Stimulated activated CD8-positive, alpha-beta memory T cell treated with anti-CD3 and anti-CD28 coated beads, Interleukin-7, amount 100 ng/mL, for 24 hours (primary cell): ENCODE results near the gene ADCY10.
"Not testable (repeated sequence)": the region's sequence is repeated elsewhere in the genome, so short reads cannot be mapped to it uniquely, and the experiment has no call there.

Experiments
- DNase-seq: peaks from one replicate; pipeline ENCODE4 v3.0.0-alpha.2; 2020; ENCODE audit warnings: low read depth

The ADCY10 gene

DNA sequence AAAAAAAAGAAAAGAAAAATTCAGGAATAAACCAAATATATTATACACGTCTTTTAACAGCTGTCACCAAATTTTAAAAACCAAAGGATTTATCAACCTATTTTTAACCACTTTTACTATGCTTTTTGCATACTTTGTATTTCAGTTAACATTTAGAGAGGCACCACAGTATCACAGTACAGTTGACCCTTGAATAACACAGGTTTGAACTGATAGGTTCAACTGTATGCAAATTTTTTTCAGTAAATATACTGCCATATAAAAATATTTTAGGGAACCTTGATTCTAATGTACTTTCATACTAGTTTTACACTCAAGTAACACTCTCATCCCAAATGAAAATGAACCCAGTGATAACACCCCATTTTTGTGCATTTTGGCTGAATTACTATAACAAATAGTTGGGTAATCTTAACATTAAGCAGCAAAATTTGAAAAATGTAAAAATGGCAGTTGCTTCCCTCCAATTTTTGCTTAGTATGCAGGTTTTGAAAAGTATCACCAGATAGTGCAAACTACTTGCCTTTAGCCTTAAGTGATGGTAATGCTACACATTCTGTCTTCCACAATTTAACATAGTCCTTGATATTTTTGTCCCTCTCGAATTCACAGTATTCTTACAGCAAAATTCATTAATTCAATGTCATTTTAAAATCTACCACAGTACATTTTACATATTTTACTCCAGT is 10.8 kb upstream of the ADCY10 start:
- no peak for DNase-seq

DNA sequence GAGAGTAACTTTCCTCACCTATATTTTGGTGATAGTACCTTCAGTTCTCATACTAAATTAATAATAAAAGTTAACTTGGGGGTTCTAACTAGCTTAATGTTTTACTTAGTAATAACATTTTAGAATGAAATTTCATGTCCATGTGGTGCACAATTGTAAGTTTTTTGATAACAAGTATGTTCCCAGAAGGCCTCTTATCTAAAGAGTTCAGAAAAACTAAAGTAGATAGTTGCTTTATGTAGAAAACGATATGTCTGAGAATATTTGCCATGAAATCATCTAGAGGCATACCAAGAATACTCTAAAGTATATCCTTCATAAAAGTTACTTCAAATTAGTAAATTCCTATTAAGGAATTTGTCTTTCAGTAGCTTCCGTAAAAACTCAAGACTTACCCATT is 10.2 kb upstream of the ADCY10 start:
- DNase-seq = no peak

DNA sequence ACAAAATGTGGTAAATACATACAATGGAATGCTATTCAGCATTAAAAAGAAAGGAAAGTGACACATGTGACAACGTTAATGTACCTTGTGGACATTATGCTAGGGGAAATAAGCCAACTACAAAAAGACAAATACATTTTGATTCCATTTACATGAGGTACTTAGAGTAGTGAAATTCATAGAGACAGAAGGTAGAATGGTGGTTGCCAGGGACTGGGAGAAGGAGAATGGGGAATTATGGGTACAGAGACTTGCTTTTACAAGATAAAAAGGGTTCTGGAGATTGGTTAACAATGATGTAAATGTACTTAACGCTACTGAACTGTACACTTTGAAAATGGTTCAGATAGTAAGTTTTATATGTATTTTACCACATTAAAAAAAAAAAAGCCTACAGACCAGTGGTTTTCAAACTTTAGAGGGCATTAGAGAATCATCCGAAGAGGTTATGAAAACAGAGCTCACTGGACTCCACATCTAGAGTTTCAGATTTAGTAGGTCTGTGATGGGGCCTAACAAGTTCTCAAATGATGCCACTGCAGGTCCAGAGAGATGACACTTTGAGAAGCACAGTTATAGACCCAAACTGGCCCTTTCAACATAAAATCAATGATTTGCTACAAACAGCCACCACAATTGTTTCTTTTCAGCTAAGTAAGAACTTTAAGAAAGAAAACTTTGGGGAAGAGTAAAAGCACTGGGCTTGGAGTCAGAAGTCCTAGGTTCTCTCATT is 9.6 kb upstream of the ADCY10 start:
- no peak for DNase-seq

DNA sequence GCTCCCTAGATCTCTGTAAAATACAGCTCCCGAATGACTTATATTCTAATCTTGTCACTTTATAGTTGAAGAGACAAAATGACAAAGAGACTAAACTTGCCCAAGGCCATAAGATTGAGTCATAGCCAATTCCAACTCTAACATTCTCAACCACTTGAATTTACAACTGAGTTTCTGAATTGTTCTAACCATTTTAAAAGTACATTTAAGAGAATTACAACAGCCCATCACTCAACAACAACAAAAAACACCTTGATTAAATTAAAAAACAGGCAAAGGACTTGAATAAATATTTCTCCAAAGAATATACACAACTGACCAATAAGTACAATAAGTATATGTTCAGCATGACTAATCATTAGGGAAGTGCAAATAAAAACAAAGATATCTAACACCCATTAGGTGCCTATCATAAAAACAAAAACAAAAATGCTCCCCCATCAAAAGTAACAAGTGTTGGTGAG is 8.7 kb upstream of the ADCY10 start:
- DNase-seq = no peak

DNA sequence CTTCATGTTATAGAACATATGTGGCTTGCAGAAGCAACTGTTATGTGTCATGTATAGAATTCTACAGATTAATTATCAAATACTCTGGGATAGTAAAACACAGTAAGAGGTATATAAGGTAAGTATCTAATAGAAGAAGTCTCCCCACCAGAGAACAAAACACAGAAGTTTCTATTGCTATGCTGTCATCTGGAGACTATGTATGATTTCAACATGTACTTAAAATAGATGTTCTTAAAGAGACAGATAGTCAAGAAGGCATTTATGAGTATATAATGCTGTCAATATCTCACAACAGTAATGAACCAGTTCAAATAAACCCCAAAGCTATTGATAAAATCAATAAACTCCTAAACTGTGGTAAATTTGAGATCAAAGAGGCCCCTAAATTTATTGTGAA is 8.1 kb upstream of the ADCY10 start:
- DNase-seq = no peak

DNA sequence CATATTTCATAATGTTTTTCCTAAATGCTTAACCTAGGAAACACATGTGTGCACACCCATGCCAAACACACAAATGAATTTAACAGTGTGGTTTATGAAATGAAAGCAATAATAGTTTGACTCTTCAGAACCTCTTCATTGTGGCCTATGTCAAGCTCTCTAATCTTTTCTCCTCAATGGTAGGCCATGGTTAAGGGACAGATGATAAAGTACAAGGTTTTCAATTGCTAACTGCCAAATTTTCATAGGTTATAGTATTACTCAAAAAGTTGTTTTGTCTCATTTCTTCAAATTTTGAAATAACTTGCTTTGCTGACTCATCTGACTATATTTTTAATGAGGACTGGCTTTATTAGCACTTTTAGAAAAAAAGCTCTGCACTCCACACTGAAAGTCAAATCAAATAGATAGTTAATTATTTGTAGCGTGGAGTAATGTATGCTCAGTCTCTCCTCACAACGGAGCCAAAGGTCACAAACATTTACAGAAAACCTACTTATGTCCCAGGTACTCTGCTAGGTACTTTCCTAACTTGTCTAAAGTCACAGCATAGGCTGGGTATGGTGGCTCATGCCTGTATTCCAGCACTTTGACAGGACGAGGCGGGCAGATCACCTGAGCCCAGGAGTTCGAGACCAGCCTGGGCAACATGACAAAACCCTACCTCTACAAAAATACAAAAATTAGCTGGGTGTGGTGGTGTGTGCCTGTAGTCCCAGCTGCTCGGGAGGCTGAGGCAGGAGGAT is 3.0 kb upstream of the ADCY10 start:
- no peak for DNase-seq

DNA sequence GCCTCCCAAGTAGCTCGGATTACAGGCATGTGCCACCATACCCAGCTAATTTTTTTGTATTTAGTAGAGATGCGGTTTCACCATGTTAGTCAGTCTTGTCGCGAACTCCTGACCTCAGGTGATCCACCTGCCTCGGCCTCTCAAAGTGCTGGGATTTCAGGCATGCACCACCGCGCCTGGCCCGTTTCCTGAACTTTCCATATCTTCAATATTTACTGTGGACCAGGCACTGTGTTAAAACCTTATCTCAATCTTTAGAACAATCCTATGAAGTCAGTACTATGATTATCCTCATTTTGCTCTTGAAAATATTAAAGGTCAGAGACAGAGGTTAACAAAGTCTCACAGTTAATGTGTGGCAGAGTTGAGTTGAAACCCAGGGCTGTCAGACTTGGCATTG is 1.6 kb upstream of the ADCY10 start:
- DNase-seq = no peak

DNA sequence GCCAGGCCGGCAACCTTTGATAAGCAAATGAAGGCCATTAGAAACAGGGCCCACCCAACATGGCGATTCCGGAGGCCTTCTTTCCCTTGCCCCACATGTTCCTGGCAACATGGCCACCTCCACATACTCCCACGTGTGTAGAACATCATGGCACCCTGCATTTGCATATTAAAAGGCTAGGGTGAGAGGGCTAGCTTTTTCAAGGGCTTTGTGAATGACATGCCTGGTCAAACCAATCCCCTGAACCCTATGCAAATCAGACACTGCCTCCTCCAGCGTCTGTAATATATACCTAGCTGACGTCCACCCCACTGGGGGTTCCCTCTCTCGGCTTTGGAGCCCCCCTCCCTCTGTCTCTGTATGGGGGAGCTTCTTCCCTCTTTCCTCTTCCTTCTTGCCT is 1.6 kb downstream of the ADCY10 start:
- no peak for DNase-seq

DNA sequence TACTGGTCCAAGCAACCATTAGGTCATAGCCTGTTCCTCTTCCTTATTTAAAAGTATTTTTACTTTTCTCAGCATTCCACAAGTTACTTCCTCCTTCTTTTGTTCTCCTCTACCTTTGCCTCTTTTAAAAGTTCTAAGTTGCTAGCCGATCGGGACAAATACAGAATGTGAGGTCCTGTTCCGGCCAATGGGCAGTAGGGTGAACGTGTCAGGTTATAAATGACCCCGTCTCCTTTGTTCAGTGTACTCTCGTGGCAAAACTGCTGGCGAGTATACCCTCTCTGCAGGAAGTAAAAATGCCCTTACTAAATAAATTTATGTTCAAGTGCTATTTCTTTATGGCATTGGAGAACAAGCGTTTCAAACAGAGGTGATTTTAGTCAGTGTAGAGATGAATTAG is 2.5 kb downstream of the ADCY10 start:
- no peak for DNase-seq

DNA sequence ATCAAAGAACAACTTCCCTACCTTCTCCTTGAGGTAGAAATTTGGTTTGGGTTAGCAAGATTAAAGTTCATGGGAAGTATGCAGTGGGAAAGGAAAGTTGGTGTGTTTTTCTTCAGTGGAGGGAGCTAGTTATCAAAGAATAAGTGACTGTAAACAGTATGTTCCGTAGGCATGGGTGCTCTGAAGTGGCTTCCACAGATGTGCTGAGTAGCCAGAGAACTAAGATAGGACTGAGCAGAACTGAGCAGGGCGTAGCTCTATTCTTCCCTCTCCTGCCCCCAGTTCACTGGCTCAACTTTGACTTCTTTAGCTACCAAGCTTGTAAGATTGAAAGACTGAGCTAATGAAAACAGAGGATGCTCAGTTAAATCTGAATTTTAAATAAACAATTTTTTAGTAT is 3.4 kb downstream of the ADCY10 start:
- DNase-seq = no peak

DNA sequence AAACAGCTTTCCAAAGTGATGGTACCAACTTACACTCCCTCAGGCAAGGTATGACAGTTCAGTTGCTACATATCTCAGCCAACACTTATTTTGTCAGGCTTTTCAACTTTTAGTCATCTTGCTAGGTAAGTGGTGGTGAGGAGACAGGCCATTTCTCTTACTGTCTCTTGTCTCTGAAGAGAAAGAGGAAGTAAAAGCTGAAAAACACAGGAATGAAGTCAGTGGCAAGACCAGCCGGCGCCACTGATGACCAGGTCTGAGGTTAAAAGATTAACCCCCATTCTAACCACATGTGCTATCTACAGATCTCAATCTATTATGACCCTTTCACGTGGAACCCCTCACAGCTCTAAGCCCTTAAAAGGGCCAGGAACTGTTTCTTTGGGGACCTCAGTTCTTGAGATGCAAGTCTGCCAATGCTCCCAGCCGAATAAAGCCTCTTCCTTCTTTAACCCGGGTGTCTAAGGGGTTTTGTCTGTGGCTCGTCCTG is 4.2 kb downstream of the ADCY10 start:
- no peak for DNase-seq

DNA sequence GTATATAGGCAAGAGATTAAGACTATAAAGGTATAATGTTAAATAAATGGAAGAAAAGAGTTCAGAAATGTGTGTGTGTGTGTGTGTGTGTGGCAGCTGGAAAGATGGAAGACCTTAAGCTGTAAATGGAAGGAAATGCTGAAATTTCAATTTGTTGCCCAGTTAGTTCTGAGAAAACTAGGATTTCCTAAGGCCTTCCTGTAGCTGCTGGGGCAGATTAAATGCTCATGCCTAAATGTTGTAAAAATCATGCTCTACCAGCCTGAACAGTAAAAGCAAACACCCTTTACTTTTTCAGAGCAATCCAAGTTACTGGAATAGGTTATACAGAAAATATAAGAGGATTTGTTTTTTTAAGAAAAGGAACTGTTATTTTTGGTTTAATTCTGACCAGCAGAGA is 8.3 kb downstream of the ADCY10 start:
- DNase-seq = no peak

DNA sequence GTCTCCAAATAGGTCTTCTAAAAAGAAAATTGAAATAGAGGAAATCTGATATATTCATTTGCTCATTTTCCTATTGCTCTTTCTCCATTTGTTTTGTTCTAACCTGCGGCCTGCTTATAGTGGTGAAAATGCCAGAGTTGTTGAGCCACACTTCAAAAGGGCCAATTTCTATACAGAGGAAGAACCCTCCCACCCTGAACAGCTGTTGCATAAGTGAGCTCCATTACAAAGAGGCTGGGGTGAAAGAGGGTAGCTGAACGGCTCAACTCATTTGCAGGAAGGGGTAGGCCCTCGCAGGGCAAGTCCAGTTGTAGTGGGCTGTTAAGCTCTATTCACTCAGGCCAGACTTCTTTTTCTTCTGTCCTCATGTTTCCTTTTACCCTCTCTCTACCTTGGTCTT is 8.8 kb downstream of the ADCY10 start:
- no peak for DNase-seq

DNA sequence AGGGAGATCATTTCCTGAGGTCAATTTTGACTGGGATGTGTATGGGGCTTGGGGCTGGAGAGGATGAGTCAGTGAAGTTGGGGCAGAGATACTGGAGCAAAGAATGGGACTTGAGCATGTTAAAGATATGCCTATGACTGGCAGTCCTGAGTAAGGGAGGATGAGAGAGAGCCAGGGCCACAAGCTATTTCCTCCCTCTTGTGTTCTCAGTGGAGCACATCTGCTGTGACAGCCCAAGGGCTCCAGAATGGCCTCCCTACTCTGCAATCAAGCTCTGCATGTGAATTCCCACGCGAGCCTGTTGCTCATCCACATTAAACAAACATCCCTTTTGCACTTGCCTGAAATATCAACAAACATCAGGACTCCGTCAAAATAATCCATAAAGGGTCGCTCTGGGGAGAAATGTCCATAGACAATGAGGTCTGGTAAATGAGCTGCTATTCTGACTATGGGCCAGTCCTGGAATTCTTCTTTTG is 9.2 kb downstream of the ADCY10 start:
- no peak for DNase-seq

DNA sequence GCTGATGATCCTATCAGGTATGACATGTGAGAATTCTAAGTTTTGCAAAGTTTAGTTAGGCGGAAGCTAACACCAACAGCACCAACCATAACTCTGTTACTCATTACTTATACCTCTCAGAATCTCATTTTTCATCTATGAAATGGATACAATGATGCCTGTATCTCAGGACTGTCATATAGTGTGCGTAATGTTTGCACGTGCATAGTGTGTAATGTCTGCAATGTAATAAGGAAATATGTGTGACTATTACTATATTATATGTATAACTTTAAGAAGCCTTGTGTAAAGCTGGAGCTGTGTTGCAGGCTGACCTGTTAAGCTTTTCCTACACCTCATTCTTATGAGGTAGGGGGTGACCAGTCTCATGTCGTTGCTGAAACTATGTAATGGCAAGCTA is 13.0 kb downstream of the ADCY10 start:
- no peak for DNase-seq

DNA sequence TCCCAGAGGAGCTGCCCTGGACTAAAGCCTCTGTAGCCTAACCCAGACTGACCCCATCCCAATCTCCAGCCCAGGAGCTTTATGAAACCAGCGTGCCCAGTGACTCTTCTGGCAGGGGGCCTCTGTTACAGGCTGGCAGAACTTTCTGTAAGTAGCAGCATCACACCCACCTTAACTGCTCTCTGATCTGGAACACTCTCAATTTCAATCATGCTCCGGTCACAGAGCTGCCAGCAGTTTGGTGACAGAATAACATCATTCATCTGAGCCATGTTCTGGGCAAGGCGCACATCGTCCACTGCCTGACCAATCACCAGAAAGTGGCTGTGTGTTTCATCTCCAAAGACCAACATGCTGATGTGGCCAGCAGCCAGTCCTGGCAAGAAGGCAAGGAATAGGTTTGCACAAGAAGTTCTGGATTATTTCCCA is 14.7 kb downstream of the ADCY10 start:
- DNase-seq = no peak

DNA sequence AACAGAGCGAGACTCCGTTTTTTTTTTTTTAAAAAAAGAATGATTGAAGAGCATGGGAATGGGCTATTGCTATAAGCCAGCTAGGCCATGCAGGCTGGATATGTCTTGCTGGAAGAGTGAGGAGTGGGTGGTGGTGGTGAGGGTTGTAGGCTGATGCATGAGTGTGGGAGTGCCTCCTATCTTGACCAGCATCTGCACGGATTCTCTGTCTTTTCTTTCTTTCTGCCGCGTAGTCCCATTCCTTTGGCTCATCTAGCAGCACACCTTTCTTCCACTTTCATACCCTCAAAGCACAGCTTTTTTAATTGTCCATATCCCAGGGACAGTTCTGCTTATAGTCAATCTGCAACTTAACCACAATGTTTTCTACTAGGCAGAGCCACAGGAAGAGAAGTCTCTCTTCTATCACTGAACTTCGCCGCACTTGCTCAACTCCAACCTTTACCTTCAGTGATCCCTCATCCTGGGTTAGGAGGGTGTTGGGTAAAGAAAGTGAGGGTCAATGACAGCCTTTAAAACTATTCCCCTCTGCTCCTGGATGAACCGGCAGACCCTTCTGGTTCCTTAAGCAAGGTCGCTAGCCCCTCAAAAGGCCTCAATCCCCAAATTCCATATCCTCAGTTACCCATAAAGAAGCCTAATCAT is 15.2 kb downstream of the ADCY10 start:
- no peak for DNase-seq

DNA sequence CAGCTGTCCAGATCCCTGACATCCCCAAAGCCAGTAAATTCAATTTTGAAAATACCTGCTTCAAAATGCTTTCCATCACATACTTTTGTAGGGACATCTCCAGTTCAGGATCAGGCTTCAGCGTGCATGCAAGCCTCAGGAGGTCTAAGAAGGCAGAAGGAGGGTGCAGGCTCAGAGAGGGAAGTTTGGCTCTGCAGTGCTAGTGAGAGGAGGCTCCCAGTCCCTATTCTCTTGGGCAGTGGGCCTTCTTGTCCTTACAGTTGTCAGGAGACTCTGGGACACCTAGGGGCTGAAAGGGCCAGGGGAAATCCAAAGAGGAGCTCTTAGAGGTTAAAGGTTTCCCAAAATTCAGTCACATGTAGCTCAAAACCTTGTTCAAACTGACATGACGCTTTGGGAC is 20.1 kb downstream of the ADCY10 start:
- DNase-seq = no peak

DNA sequence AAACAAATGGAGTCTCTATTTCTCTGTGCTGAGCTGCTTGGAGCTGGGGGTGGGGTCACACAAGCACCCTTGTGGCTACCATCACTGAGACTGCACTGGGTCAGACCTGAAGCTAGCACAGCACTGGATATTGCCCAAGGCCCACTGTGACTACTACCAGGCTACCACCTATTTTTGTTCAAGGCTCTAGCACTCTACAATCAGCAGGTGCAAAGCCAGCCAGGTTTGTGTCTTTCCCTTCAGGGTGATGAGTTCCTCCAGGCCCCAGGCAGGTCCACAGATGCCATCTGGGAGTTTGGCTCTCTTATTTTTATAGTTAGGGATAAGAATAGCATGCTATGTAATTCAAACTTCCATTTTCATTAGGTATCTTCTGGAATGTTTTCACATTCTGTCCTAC is 23.5 kb downstream of the ADCY10 start:
- DNase-seq = no peak

DNA sequence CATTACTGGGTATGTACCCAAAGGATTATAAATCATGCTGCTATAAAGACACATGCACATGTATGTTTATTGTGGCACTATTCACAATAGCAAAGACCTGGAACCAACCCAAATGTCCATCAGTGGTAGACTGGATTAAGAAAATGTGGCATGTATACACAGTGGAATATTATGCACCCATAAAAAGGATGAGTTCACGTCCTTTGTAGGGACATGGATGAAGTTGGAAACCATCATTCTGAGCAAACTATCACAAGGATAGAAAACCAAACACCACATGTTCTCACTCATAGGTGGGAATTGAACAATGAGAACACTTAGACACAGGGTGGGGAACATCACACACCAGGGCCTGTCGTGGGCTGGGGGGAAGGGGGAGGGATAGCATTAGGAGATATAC is 26.7 kb downstream of the ADCY10 start:
- not testable (repeated sequence) for DNase-seq

DNA sequence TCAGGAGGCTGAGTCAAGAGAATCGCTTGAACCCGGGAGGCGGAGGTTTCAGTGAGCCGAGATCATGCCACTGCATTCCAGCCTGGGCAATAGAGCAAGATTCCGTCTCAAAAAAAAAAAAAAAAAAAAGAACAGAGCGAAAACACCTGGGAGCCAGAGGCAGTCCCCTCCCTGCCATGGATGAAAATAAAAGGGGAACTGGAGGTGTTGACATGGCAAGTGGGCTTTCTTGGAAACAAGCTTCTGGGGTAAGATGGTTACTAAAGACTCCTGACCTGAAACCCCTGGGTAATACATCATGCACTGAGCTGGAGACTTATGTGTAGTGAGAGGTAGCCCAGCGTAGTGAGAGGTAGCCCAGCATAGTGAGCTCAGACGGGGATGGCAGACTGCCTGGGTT is 31.6 kb downstream of the ADCY10 start:
- DNase-seq = no peak

DNA sequence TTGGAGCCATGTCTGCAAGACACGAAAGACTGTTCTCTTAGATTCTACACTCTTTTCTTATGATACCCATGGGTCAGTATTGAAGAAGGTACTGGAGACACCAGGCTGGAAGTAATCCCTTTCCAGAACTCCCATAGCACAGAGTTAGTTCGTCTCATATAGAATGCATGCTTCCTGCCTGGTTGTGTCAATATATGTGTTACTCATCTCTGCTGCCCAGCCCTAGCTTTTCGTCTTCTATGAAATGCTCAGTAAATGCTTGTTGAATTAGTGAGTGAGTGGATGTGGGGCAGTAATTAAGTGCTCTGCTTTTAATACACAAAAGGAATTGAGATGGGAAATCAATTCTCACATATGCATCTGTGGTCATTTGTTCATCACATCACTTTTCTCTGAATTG is 32.1 kb downstream of the ADCY10 start:
- no peak for DNase-seq
